Metanephros (tissue), 2 donors: Measurements from ENCODE around the gene ZNF124. TPM values are rescaled to one million over a fixed set of nuclear protein-coding genes. Genes with fewer than 3 reads are reported as not detected.

Experiments used
- small RNA-seq: library from RNA; depleted of rRNA; stranded (forward); fragments of <200 nt; gene quantifications from one replicate; pipeline ENCODE3, GENCODE V24; 2014; ENCODE audit warnings: low replicate concordance
- total RNA-seq: library from RNA; depleted of rRNA; stranded (reverse); fragments of >200 nt; gene quantifications from one replicate; pipeline ENCODE4 v1.2.3, GENCODE V29; 2014

Gene ZNF124
- total RNA-seq: 160 TPM

GRCh38 chr1:247171875-247172563, at the start of gene ZNF124:
Gene ZNF124 (minus strand): TSS chr1:247172020. CDS start chr1:247171877, 143 bp downstream.

Small RNAs within 50 kb of the gene (small RNA-seq; reads per million reads assigned to genes)
- not detected for gene AL390728.3
- gene RNA5SP82: not detected

Other genes with a start within 250 kb of the ZNF124 start
- gene AHCTF1, start 240.1 kb downstream of the ZNF124 start, total RNA-seq: 28.9 TPM
- gene ZNF695, start 164.0 kb downstream of the ZNF124 start, total RNA-seq: 4.2 TPM
- gene ZNF670, start 93.2 kb downstream of the ZNF124 start, total RNA-seq: 5.1 TPM
- gene ZNF669, start 67.7 kb downstream of the ZNF124 start, total RNA-seq: 12.3 TPM
- not detected for gene VN1R5, start 84.1 kb upstream of the ZNF124 start, total RNA-seq
- 61.6 TPM for gene ZNF496, start 159.8 kb upstream of the ZNF124 start, total RNA-seq
- gene NLRP3, start 244.2 kb upstream of the ZNF124 start, total RNA-seq: 4.0 TPM